Measurements from ENCODE around the gene TOP3A. TPM values are rescaled to one million over a fixed set of nuclear protein-coding genes. Genes with fewer than 3 reads are reported as not detected.
A peak's percentile ranks its signal among the peaks of the same experiment; 100 is the strongest.

TOP3A gene
- total RNA-seq, 1 experiment from 2014 or later = 84.9 TPM

DNA sequence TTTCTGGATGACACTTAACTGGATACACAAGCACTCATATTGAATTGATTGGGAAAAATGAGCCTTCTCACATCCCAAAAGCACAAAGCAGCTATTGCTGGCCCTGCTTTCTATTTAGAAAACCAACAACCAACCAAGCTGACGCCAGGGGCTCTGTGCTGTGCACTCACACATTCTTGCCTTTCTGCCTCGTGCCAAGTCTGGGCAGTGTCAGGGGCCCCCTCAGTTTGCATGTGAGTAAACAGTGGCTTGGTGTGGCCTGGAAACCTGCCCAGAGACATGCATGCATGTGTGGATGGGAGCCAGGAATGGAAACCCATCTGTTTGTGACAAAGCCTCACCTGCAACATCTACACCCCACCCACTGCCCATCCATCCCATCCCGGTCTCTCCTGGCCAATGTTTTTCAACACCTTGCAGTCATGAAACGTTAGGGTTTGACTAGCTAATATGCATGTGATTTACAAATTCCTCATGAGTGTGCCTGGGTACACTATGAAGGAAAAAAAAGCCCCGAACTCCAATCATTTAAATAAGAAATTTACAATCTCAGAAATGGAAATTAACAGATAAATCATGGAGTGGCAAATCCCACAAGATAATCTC, 33.9 kb downstream of the TOP3A start:
- no peak for DNase-seq (ENCODE audit: low read depth)

DNA sequence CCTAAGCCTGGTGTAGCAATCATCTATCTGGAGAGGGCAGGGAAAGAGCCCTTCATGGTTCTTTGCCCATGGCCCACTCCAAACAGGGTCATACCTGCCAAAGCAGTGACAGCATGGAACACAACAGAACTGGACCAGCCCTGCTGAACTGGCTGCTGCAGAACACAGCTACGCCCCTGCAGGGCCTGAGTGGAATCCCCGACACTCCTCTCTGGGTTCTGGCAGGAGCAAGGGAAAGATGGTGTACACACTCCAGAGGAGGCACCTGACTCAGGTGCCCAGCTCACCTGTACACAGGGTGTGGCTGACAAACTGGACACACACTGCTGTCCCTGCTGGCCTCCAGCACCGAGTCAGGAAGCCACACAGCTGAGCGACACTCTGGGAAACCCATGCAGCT, 34.5 kb downstream of the TOP3A start:
- DNase-seq (ENCODE audit: low read depth) = no peak

DNA sequence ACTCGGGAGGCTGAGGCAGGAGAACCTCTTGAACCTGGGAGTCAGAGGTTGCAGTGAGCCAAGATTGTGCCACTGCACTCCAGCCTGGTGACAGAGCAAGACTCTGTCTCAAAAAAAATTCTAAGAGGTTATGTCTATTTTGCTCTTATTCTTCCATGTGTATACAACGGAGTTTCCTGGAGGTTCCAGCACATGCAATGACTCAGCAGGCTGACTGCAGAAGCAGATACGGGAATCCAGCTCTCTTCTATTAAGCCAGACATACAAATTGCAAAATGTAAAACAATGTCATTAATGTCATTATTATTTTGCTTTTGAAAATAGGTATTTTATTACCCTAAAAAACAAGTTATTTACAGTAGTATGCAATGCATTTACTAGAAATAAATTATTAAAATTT, 35.9 kb downstream of the TOP3A start:
- no peak for DNase-seq (ENCODE audit: low read depth)

DNA sequence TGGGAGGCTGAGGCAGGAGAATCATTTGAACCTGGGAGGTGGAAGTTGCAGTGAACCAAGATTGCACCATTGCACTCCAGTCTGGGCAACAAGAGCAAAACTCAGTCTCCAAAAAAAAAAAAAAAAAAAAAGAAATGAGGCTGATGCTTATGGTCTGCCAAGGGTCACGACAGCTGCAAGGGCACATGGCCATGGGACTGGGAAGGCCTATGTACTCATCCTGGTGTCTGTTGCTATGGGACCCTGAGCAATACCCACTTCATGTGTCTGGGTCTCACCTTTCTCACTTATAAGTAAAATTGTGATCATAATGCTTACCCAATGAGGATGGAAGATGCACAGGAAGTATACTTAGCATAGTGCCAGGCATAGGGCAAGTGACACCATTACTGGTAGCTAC, 37.7 kb downstream of the TOP3A start:
- no peak for DNase-seq (ENCODE audit: low read depth)

GRCh38 chr17:18270046-18270931, 44.5 kb downstream of the TOP3A start:
- DNase-seq (ENCODE audit: low read depth) = no peak

- DNase-seq (ENCODE audit: low read depth) = peak; percentile 35
Observed at GRCh38 chr17:18267927-18268711, 46.7 kb downstream of the TOP3A start.

- no peak for DNase-seq (ENCODE audit: low read depth)
Observed at GRCh38 chr17:18267366-18267765, 47.4 kb downstream of the TOP3A start.

DNA sequence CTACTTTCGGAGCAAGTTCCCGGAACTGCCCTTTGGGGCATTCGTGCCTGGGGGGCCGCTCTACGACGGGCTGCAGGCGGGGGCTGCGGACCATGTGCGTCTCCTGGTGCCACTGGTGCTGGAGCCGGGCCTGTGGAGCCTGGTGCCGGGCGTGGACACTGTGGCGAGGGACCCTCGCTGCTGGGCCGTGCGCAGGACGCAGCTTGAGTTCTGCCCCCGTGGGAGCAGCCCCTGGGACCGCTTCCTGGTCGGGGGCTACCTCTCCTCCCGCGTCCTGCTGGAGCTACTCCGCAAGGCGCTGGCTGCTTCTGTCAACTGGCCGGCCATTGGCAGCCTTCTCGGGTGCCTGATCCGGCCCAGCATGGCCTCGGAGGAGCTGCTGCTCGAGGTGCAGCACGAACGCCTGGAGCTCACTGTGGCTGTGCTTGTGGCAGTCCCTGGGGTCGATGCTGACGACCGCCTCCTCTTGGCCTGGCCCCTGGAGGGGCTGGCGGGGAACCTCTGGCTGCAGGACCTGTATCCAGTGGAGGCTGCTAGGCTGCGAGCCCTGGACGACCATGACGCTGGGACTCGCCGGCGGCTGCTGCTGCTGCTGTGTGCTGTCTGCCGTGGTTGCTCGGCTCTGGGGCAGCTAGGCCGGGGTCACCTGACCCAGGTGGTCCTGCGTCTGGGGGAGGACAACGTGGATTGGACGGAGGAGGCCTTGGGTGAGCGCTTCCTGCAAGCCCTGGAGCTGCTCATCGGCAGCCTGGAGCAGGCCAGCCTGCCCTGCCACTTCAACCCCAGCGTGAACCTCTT, 50.7 kb downstream of the TOP3A start:
- DNase-seq (ENCODE audit: low read depth) = no peak

- DNase-seq (ENCODE audit: low read depth) = no peak
Observed at GRCh38 chr17:18262641-18263040, 52.2 kb downstream of the TOP3A start.

DNA sequence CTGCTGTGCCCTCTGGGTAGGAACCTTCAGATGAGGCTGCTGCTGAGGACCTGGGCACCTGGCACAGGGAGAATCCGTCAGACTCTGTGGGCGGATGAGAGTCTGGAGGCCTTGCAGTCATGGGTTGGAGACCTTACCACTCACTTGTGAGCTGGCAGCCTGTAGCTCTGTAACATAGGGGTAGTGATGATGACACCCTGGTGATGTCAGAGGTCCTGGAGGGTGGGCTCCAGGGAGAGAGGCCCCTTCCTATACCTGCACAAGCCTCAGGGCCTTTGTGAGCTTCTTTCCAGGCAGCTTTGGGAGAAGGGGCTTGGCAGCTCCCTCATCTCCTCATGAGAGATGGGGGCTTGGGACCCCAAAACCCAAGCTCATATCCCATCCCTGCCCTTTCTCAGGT, 52.7 kb downstream of the TOP3A start:
- no peak for DNase-seq (ENCODE audit: low read depth)

- no peak for DNase-seq (ENCODE audit: low read depth)
Observed at GRCh38 chr17:18261659-18262058, 53.1 kb downstream of the TOP3A start.

DNA sequence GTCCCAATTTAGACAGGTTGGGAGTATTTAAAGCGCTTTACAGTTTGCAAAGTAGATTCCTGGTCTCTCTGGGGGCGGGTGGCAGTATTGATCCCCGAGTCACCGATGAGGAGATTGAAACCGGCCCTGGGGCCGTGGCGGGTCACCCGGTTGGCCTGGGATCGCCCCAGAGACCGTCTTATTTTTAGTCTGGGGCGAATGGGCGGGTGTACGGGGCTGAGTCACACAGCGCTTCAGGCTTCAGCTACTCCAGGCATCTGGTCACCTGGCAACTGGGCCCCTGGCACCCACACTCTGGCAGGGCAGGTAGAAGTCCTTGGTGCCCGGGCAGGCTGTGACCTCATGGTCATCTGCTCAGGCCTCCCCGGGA, 53.7 kb downstream of the TOP3A start:
- peak; percentile 58 for DNase-seq (ENCODE audit: low read depth)

DNA sequence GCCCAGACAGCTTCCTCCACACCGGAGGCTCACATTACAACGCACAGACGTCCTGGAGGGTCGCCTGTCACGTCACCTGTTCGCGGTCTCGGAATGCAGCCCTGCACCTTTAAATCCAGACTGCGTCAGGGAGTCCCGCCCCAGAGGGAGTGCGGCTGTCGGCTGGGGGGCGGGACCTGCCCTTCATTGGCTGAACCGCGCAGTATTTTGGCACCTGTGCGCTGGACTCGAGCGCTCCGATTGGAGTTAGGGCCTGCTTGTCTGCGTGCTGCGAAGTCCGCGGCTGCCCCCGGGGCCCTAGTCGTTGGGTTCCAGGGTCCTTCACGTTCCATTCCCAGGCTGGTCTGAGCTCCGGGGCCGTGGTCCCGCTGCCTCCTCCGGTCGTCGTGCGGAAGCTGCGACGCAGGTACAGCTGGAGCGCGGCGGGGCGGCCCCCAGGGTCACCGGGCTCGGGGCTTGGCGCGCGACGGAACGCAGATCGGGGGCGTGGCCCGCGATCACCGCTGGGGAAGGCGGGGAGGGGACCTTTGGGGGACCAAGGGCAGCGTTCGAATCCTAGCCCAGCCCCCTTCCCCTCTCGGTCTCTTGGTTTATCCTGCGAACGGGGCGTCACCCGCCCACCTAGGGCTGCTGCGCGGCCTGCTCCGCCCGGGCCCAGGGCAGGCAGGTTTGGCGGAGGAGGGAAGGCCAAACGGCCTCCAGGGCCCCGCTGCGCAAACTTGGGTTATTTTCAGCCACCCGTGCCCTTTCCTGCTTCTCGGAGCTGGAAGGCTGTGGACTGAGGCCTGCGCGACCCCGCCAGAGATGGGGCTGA, 54.3 kb downstream of the TOP3A start, which contains the start of gene MIEF2:
TSS of gene MIEF2 (plus strand) at position 331 of the 814 bp plus-strand sequence. CDS start 2,059 bp downstream, outside the sequence.
- DNase-seq (ENCODE audit: low read depth) = peak; percentile 93

- peak; percentile 56 for DNase-seq (ENCODE audit: low read depth)
Observed at GRCh38 chr17:18259621-18260331, 55.0 kb downstream of the TOP3A start.

- no peak for DNase-seq (ENCODE audit: low read depth)
Observed at GRCh38 chr17:18258356-18259038, 56.3 kb downstream of the TOP3A start, which contains the start of gene FLII. Gene FLII, minus strand, starts transcription at chr17:18258738. Its CDS starts 48 bp downstream, at chr17:18258690.

- DNase-seq (ENCODE audit: low read depth) = peak; percentile 77
Observed at GRCh38 chr17:18257982-18258355, 56.8 kb downstream of the TOP3A start.

DNA sequence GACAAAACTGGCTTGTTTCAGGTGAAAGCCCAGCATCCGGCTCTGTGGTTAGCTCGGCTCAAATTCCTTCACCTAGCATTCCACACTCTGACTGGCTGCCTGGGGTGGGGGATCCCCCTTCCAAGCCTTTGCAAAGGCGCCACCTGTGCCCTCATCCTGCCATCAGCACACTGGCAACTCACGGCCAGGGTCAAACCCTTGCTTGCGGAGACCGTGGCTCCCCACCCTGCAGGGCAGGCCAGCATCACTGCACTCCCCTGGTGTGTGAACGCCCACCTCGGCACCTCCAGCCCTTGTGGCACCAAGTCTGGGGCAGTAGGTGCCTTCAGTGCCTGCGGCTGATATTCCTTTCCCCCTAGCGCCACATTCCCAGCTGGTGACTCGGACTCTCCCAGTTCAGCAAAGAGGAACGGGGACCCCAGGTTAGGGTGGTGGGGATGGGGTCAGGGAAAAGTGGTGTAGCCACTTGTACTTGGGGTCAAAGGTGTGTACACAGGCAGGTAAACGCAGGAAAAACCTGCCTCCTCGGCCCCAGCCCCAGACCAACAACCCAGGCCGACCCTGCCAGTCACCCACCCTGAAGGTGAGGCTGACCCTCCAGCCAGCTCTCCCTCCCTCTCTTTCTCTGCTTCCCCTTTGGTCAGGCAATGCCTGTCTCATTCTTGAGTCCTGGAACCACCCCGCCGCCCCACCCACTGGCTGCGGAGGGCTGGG, 57.4 kb downstream of the TOP3A start:
- no peak for DNase-seq (ENCODE audit: low read depth)

DNA sequence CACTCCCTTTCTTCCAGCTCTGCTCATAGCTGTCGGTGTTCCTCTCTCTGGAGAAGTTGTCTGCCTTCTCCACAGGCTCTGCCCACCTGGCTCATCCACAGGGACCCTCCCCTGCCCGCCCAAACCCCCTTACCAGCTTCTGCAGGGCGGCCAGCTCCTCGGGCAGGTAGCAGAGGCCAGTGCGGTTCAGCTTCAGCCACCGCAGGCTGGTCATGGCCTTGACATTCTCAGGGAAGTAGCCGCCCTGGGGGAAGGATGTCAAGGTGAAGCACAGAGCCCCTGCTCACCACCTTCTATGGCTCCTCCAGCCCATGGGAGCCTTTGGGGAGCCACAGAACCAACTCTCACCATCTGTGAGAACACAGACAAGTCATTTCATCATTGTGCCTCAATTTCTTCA, 58.0 kb downstream of the TOP3A start:
- no peak for DNase-seq (ENCODE audit: low read depth)

All from HT1080 (cell line).